GM12865 (cell line): Measurements from ENCODE around the gene SORL1.

ENCODE experiments used
- DNase-seq: peaks from one replicate; pipeline ENCODE4 v3.0.0; 2010; ENCODE audit warnings: low read depth
- H3K4me3 ChIP-seq: 2 replicates; pipeline ENCODE4 v1.5.1; 2011; ENCODE audit warnings: mild to moderate bottlenecking, low read depth, low read length, control low read depth
- TF ChIP-seq, protein P1 (sequence below): IDR thresholded peaks from 2 replicates; pipeline ENCODE4 v1.5.1; 2011; ENCODE audit warnings: low read length, control low read depth, low read depth, inconsistent platforms; ENCODE audit not compliant: insufficient read depth; ENCODE audit errors: missing control alignments

SORL1 gene

DNA sequence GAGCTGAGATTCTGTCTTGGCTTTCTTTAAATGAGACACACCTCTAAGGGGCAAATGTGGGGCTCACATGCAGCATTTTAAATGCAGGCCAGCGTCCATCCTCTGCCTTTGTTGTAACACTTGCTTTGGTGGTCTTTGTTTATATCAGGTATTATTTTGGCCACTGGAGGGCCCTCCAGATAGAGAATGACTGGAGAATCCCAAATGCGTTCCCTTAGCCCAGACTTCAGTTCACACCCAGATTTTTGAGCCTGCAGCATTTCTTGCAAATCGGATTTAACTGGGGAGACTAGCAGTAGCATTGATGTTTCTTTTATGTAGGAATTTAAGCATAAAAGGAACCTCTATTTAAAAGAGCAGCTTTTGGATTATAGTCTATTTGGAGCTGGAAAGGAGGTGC lies 200.9 kb downstream of the SORL1 start:
- no peak overlapping the region for H3K4me3 ChIP-seq
- TF ChIP-seq, protein P1, sequence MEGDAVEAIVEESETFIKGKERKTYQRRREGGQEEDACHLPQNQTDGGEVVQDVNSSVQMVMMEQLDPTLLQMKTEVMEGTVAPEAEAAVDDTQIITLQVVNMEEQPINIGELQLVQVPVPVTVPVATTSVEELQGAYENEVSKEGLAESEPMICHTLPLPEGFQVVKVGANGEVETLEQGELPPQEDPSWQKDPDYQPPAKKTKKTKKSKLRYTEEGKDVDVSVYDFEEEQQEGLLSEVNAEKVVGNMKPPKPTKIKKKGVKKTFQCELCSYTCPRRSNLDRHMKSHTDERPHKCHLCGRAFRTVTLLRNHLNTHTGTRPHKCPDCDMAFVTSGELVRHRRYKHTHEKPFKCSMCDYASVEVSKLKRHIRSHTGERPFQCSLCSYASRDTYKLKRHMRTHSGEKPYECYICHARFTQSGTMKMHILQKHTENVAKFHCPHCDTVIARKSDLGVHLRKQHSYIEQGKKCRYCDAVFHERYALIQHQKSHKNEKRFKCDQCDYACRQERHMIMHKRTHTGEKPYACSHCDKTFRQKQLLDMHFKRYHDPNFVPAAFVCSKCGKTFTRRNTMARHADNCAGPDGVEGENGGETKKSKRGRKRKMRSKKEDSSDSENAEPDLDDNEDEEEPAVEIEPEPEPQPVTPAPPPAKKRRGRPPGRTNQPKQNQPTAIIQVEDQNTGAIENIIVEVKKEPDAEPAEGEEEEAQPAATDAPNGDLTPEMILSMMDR, result peak; percentile 0
- no peak for DNase-seq

GRCh38 chr11:121654259-121654842 lies 202.2 kb downstream of the SORL1 start:
- H3K4me3 ChIP-seq, result no peak overlapping the region
- TF ChIP-seq, protein P1, result no peak
- no peak for DNase-seq

GRCh38 chr11:121654843-121655536 lies 202.9 kb downstream of the SORL1 start:
- H3K4me3 ChIP-seq, result no peak overlapping the region; the same call in 1 of the 2 replicates
- no peak for DNase-seq
- TF ChIP-seq, protein P1, result no peak

- peak overlapping the region; percentile 54 for H3K4me3 ChIP-seq
- DNase-seq, result peak; percentile 79
- TF ChIP-seq, protein P1, result peak; percentile 91
These were observed 203.6 kb downstream of the SORL1 start for GRCh38 chr11:121655537-121656327.

- no peak overlapping the region for H3K4me3 ChIP-seq
- TF ChIP-seq, protein P1, result no peak
- no peak for DNase-seq
These were observed 204.4 kb downstream of the SORL1 start for GRCh38 chr11:121656328-121657090.

- TF ChIP-seq, protein P1, result no peak
- no peak overlapping the region for H3K4me3 ChIP-seq
- DNase-seq, result no peak
These were observed 205.0 kb downstream of the SORL1 start for GRCh38 chr11:121657146-121657545.
